ENCODE measurements around the gene REX1BD.
"Not testable (repeated sequence)": the region's sequence is repeated elsewhere in the genome, so short reads cannot be mapped to it uniquely, and the experiment has no call there.

The REX1BD gene
- total RNA-seq: 39.4 to 59.1 (median 48.2) reads per million in 3 experiments

DNA sequence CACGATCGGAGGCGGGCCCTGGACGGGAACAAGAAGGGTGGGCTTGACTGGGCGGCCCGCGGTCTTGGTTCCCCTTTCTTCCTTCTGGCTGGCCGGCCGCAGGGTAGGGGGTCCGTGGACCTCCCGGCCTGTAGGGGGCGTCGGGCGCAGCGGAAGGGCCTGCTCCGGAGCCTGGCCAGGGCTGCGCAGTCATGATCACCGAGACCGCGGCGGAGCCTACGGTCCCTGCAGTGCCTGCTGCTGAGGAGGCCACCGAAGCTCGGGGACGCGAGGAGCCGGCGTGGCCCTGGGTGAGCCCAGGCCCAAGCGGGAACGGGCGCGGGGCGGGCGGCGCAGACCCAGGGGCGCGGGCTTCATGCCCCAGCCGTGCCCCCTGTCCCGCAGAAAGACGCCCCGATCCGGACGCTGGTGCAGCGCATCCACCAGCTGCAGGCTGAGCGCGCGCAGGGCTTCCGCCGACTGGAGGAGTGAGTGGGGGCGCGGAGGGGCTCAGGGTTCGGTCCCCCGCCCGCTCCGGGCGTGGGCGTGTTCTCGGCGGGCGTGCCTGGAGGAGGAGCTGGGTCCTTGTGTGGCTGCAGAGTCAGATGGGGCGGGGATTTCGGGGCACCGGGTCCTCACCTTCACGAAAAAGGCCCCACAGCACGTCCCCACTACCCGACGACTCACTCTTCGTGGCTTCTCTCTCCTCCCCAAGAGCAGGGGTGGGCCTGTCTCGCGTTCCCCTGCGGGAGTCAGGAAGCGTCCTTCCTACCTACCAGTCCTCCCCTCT lies at the start of gene REX1BD:
TSS of gene REX1BD (plus strand) at position 188 of the 769 bp plus-strand sequence. CDS start at position 192, 4 bp downstream.
- DNase-seq: peak; percentile 86

- DNase-seq: no peak
Observed at GRCh38 chr19:18539372-18539771, 49.2 kb upstream of the REX1BD start.

- not testable (repeated sequence) for DNase-seq
Observed at GRCh38 chr19:18540200-18540599, 48.4 kb upstream of the REX1BD start.

DNA sequence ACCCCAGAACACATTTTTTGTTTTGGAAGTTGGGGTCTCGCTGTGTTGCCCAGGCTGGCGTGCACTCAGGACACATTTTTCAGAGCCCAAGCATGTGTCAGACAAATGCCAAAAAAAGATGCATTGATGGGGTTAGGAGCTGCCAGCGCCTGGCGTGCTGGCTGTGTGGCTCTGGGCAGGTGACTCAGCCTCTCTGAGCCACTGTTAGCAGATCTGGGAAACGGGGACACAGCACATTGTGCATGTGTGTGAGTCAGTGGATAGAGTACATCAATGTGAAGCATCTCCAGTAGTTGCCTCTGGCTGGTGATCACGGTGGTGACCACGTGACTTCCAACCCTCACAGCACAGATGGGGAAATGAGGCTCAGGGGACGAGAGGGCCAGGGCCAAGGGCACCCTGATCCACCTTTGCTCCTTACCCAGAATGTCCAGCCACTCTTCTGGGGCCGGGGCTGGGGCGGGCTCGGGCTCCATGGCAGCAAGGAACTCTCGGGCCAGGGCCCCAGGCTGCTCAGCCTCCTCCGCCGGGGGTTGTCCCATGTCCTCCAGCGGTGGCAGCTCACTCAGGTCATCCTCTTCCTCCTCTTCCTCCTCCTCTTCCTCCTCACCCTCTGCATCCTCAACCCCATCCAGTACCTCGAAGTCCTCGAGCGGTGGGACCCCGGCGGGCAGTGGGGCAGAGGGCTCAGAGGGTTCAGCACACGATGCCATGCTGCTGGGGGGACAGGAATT lies 47.2 kb upstream of the REX1BD start:
- no peak for DNase-seq

DNA sequence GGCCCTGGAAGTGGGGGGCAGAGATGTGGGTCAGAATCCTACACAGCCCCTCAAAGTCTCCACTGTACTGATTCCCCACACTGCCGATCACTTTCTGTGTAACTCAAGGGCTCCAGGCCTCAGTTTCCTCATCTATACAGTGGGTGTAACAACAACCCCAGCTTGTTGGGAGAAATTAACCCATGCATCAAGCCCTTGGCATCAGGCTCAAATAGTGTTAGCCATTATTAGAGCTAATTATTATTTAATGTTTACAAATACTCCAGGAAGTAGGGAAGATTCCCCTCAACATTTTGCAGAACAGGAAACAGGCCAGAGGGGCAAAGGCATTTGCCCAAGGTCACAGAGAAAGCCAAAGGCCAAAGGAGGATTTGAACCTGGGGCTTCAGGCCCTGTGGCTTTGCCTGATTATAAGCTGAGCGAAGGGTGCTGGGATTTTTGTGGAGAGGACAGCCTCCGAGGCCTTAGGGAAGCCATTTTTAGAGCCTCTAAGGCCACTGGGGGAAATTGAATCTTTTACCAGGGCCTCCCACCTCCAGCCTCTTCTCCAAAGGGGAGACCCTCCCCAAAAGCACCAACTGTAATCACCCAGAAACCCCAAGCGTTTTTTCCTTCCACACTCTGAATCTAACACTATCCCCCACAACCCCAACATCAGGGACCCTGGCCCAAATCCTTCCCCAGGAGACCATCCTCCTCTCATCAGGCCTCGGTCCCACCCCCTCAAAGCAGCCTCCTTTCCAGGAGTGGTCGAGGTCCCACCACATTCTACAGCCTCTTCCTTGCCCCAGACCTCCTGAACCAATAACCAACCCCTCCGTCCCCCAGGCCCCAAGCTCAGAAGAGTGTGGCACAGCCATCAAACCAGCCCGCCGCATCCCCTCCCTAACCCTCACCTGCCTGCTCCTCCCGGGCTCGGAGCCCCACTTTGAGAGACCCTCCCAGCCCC lies 46.3 kb upstream of the REX1BD start:
- no peak for DNase-seq

DNA sequence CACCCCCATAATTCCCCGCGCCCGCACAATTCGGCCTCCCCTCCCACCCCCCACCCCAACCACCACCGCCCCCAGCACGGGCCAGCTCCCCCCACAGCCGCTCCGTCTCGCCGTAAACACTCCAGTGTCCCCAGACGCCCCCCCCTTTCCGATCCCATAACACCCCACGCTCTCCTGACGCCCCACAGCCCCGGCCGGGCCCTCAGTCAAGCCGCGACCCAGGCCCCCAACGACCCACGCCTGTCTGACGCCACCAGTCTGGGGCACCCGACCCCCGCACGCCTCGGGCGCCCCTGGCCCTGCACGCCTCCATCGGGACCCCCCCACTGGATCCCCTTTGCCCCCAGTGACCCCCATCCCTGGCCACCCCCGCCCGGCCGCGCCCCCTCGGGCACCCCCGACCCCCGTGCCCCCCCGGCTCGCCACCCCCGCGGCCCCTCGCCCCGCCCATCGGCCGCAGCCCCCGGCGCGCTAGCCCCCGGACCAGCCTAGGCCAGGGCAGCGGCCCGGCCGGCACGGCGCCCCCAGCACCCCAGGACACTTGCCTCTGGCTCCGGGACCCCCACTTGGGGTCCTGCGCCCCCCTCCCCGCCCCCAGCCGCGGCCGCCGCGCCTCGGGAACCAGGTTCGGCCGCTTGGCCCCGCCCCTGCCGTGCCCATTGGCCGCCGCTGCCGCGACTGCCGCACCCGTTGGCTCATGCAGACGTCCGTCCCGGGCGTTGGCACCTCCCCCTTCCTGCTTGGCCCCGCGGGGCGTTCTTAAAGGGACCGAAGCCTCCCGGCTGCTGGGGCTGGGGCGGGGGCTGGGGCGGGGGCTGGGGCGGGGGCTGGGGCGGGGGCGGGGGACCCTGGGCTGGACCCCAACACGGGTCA lies 45.4 kb upstream of the REX1BD start, which contains the start of gene FKBP8:
TSS of gene FKBP8 (minus strand) at position 633 of the 873 bp plus-strand sequence. CDS start 1,603 bp downstream, outside the sequence.
- peak; percentile 89 for DNase-seq

GRCh38 chr19:18543814-18544475 lies 44.7 kb upstream of the REX1BD start:
- DNase-seq: peak; percentile 81

GRCh38 chr19:18551631-18552030 lies 37.0 kb upstream of the REX1BD start:
- DNase-seq: no peak

GRCh38 chr19:18557411-18558201 lies 31.0 kb upstream of the REX1BD start, which contains the start of gene KXD1:
Gene KXD1 (plus strand): TSS chr19:18557870. CDS start chr19:18562057, 4,187 bp downstream.
- DNase-seq: peak; percentile 98

- DNase-seq: no peak
Observed at GRCh38 chr19:18558202-18558555, 30.4 kb upstream of the REX1BD start.

GRCh38 chr19:18558604-18559003 lies 30.0 kb upstream of the REX1BD start:
- no peak for DNase-seq

GRCh38 chr19:18559685-18560084 lies 28.9 kb upstream of the REX1BD start:
- DNase-seq: no peak

DNA sequence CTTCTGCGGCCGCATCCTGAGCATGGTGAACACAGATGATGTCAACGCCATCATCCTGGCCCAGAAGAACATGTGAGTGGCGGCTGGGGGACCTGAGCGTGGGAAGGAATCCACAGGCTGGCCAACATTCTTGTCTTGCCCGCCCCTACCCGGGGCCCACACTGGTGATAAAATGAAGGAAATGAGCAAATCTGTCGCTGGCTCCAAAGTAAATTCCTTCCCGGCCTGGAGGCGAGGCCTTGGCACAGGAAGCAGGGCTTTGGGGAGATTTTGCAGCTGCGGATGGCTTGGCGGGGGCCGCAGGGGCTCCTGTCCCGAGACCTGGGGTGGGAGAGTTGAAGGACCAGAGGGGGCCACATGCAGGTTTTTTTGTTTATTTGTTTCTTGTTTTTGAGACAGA lies 26.5 kb upstream of the REX1BD start:
- DNase-seq: no peak

GRCh38 chr19:18566953-18567352 lies 21.6 kb upstream of the REX1BD start:
- DNase-seq: no peak

DNA sequence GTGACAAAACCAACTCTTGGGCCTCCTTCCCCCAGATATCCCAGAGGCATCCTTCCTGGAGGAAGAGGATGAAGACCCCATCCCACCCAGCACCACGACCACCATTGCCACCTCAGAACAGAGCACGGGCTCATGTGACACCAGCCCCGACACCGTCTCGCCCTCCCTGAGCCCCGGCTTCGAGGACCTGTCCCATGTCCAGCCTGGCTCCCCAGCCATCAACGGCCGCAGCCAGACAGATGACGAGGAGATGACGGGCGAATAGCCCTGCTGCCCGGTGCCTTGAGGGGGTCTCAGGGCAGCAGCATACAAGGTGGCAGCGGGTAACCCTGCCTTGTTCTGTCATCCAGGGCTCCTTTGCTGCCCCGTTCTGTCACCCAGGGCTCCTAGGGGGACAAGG lies 20.2 kb upstream of the REX1BD start:
- no peak for DNase-seq

GRCh38 chr19:18571564-18572344 lies 16.8 kb upstream of the REX1BD start, which contains the start of gene UBA52:
Gene UBA52 (plus strand): TSS chr19:18571857. CDS start chr19:18573301, 1,444 bp downstream.
- peak; percentile 99 for DNase-seq

GRCh38 chr19:18574691-18575291 lies 13.8 kb upstream of the REX1BD start:
- DNase-seq: no peak

GRCh38 chr19:18576383-18576782 lies 12.2 kb upstream of the REX1BD start:
- no peak for DNase-seq

Data from central memory CD4-positive, alpha-beta T cell (primary cell).